HuH-7 (cell line): ENCODE data around the gene ACOXL.
"Not testable (repeated sequence)": the region's sequence is repeated elsewhere in the genome, so short reads cannot be mapped to it uniquely, and the experiment has no call there.

Experiments used
- DNase-seq: peaks from one replicate; pipeline ENCODE4 v3.0.0; 2011; ENCODE audit warnings: low spot score

ACOXL gene

DNA sequence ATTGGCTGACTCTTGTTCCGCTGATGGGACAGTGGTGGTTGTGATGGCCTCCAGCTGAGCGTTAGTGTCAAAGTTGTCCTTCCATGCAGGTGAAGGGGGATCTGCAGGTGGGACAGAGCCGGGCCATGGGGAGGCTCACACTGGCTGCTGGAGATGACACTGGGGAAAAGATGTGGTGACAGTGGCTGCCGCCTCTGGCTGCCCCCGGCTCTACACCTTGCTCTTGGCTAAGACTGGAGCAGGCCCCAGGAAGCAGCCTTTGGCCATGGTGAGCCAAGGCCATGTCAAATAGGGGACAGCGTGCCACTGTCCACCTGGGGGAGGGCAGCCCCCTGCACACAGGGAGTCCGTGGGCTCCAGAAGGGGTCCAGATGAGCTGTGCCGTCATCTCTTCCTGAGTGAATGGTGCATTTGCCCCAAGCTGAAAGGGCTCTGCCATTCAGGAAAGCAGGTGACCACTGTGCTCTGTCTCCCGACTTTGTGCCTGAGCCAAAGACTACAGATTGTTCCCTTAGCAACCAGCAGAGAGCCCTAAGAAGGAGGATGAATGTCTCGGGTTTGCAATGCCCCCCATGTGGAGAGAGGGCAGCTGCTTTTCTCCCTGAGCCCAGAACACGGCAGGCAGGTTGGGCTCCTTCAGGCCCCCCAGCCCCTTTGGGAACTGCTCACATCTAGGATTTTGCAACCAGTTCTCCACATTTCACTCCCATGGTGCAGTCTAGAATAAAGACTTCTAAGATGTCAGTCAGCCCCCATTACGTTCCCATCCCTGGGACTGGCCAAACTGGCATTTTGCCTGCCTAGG, 309.2 kb downstream of the ACOXL start:
- DNase-seq, result no peak

DNA sequence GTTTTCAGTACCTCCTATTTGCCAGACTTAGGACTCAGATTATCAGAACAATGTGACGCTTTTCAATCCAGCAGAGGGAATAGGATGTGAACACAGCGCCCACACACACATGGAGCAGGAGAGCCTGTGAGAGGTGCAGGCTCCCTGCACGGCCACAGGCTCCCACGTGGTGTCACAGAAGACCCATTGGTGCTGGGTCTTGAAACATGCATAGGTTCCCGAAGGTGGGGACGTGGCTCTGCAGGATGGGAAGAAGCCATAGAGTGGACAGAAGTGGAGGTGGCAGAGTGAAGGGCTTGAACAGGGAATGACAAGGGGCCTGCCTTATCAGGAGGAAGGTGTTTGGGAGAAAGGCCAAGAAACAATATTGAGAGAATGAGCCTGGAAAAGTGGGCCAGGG, 309.9 kb downstream of the ACOXL start:
- no peak for DNase-seq

DNA sequence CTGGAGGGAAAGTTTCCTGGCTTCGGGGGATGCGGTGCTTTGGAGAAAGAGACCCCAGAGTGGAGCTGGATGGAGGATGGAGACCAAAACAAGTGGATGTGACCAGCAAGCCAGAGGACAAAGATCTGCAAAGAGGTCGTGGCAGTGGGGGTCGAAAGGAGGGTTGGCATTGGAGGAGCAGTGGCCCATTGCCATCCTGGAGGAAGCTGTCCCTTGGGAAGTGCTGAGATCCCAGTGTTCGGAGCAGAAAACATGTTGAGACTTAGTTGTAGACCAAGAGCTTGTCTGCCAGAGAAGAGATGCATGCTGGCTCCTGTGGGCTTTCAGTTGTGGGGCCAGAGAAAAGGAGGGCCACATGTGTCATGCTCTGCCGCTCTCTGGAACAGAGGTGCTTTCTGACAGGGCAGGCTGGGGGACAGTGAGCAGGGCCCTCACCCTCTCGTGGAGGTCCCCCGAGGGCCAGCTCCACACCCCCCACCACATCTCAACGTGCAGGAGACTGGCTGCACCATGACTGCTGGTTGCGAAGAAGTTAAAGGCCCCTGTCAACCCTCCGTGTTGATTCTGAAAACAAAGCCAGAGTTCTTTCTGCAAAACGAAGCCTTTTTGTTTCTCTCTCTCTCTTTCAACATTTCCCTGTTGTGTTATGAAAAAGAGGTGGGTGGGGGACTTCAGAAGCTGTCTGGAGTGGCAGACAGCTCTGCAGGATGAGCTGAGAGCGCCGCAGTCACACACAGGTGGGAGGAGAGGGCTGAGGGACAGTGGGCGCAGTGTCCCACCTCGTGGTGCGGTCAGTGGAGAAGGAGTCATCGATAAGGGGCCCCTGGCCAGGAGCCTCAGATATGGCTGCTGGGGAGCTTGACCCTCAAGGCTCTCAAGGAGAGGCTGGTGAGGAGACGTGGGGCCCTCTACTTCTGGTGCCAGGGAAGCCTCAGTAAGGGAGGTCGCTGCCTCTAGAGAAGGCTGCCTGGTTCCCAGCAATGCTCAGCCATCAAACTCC, 310.7 kb downstream of the ACOXL start:
- DNase-seq, result no peak

DNA sequence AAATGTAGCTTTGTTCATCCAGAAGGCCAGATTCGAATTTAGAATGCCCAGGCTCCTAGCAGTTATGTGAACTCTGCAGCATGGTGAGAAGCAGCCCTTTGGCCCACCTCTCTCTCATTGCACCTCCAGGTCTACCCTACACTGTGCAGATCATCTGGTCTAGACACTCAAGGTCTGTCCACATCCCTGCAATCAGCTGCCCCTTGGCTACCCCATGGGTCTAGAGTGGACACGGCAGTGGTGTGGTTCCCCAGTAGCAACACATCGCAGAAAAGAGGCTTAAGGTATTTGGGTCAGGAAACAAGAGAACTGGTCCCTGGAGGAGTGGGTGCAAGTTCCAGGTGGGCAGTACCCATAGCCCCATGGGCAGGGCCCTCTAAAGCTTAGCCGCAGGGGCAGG, 311.7 kb downstream of the ACOXL start:
- no peak for DNase-seq

DNA sequence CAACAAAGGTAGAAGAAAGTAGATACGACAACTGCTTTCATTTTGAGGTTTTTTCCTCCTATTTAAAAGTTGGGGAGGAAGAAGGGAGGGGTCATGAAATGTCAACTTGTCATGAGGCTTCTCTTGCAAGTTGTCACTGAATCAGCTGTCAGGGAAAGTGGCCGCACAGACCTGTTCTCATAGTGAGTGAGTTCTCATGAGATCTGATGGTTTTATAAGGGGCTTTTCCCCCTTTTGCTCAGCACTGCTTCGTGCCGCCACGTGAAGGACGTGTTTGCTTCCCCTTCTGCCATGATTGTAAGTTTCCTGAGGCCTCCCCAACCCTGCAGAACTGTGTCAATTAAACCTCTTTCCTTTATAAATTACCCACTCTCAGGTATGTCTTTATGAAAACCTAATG, 312.9 kb downstream of the ACOXL start:
- DNase-seq, result not testable (repeated sequence)

DNA sequence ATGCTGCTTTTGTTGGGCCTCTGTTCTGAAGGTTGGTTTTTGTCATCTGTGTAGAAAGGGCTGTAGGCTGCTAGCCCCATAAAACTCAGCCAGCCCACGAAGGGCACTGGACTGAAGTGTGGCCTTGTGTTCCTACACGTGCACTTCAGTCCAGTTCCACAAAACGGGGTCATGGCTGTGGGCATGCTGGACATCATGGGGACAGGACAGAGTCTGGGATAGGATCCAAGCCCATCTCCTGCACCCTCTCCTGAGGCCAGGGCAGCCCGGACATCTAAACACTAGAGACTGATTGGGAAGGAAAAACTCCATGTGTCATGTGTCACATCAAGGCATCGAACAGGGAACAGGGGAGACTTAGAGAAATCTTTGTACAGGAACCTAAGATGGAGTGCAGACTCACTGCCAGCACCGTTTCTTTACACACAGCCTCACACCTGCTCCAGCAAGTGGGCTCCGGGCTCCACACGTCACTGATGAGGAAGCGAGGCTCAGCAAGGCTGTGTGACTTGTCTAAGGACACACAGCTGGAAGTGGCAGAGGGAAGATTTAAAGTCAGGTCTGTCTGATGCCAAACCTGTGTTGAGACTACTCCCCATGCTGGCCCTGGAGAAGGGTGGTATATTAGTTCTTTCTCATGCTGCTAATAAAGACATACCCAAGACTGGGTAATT, 313.5 kb downstream of the ACOXL start:
- no peak for DNase-seq

DNA sequence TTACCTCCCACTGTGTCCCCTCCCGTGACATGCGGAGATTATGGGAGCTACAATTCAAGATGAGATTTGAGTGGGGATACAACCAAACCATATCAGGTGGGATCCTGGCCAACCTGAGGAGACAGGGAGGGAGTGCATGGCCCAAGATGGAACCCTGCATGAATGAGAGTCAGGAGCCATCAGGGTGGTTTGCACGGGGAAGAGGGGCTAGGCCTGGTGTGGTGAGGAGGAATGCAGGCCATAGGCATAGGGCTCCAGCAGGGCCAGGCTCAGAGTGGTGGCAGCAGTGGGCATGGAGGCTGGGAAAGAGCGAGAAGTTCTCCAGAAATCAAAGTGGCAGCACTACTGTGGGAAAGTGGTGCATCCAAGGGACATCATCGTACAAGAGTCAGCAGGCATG, 314.3 kb downstream of the ACOXL start:
- DNase-seq, result no peak

DNA sequence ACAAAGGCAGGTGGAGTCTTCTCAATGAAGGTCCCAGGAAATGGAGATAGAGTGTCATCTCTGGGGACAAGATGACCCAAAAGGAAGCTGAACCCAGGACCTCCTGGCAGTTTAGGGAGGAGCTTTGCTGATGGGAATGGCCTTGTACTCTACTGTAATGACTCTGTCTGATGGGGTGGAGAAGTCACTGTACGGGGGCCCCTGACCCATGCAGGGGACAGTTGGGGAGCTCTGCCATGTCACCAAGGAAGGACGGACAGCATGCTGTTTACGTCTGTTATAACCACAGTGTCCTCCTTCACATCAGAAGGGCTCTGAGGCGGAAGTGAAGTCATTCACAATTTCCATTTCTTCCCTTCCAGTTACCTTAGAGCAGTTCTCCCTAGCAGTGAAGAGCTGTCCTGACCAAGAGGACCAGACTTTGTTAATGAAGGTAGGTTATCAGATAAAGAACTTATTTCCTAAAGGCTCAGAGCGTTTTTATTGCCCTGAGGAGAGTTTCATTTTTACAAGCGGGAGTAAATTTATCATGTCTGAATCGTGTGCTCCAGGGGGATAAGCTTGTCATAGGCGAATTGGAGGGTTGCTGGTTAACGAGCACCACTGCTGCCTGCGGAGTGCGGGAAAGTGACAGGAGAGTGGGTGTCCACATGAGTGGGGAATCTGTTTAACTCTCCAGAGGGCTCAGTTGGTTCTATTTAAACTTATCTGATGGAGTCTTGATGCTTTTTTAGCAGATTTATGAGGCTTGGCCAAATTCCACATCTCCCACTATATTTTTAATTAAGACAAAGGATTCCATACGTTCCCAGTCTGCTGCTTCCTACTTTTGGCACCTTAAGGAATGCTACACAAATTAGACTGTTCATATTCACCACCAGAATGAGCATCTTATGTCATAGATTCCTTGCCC, 316.7 kb downstream of the ACOXL start:
- DNase-seq, result no peak

DNA sequence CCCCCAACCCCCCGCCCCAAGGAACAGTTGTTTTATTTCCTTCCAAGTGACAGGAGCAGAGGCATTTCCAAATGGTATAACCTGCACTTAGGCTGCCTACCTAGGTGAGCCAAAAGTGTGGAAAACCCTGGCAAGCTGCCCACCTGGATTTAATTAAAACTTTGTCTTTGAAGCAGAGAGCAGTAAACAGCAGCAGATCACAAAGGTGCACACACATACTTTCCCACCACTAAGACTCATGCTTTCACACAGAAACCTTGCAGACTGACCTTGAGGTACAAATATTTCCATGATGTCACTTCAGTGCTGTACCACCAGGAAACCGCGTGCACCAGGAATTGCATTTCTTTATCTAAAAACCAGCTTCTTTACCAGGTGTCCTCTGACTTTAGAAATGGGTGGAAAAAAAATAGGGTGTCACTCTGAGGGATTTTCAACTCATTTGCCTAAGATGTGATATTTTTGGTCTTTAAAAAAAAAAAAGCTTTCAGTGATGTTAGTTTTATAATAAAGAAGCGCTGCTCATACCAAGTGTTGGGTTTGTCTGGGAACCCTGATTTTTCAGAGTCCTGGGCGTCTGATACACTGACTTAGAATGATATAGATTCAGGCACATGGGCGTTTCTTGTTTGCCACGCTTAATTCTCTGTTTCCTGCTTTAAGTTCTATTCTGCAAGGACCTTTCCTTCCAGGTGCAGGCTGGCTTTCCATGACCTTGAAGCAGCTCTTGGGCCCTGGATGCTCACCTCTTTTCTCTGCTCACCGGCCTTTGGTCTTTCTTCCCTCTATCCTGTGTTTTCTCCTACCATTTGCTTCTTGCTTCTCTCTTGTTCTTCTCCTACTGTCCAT, 317.6 kb downstream of the ACOXL start:
- DNase-seq, result no peak

DNA sequence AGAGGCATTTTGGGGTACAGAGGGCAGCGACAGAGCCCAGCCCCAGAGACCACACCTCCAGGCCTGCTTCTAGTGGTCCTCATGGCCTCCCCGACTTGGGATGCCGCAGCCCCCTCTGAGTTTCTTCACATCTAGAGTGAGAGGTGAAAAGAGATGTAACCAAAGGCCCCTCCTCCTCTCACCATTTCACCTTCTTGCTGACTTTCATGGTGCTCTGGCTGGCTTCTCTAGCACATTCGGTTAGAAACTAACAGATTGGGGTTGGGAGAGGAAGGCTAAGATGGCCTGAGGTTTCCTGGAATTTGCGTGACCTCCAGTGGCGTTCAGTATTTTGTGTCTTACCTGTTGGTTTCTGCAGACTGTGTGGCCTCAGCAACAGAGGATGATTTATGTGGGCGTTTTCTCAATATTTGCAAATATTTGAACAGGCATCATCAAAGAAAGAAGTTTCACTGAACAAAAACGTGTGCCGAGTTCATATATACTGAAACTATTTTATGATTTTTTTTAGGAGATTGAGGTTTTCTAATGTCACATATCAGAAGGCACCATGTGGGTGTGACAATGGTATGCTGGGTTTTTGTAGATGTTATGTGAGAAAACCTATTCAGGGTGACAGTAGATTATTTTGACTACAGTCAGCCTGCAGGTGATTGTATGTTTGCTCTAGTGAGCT, 318.5 kb downstream of the ACOXL start:
- DNase-seq, result no peak

DNA sequence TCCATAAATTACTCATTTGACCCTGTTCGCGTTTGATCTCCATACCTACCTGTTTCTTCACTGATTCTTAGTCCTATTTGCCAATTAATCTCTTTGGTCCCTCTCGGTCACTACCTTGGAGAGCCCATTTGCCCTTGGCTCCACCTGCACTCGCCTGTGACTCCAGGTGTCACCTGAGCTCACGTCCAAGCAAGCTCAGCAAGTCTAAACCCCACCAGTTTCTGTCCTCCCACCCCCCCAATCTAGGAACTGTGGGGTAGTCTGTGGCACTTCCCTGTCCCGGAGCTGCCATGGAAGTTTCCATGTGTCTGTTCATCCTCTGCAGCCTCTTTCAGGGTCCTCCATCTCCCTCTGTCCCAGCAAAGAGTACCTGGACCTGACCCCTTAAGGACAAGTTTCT, 320.2 kb downstream of the ACOXL start:
- no peak for DNase-seq

DNA sequence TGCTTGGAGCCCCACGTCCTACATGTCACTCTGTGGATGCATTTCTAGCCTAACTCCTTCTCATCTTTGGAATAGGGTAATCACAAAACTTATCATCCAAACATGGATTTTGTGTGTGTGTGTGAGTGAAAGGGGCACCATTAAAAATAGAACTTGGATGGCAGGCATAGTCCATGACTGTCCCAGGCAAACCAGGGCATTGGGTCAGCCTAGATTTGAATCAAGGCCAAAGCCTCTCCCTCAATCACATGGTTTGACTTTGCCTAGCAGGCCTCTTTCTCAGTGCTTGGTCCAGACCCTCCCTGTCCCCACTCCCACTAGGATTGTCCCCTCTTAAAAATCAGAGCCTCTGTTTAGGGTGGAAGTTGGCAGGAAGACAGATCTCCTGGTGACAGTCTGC, 320.9 kb downstream of the ACOXL start:
- no peak for DNase-seq

DNA sequence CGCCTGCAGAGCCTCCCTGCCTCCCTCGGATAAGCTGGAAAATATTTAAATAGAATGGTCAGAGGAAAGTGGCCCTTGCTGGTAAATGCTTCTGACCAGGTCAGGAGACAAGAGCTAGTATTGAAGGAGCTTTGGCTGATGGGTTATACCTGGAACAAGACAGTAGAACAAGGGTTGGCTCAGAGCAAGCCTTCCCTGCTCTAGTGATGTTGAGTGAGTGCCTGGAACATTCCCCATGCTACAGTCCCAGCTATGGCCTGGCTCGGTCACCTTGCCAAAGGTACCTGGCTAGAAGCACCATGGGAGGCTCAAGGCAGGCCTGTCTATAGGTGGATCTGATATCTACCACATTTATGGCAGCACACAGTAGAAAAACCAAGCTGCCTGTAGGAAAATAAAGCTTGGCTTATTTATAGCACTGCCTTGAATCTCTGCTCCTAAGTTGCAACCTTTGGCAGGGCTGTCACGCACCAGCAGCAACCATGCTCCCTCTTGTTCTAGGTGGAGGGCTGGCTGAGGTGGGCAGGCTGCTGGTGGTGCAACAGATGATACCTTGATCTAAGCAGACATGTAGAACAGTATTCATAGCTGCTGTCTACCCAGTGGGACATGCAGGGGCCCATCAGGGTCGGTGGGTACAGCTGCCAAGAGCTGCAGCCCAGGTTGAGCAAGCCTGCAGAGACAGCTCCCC, 321.6 kb downstream of the ACOXL start:
- no peak for DNase-seq

DNA sequence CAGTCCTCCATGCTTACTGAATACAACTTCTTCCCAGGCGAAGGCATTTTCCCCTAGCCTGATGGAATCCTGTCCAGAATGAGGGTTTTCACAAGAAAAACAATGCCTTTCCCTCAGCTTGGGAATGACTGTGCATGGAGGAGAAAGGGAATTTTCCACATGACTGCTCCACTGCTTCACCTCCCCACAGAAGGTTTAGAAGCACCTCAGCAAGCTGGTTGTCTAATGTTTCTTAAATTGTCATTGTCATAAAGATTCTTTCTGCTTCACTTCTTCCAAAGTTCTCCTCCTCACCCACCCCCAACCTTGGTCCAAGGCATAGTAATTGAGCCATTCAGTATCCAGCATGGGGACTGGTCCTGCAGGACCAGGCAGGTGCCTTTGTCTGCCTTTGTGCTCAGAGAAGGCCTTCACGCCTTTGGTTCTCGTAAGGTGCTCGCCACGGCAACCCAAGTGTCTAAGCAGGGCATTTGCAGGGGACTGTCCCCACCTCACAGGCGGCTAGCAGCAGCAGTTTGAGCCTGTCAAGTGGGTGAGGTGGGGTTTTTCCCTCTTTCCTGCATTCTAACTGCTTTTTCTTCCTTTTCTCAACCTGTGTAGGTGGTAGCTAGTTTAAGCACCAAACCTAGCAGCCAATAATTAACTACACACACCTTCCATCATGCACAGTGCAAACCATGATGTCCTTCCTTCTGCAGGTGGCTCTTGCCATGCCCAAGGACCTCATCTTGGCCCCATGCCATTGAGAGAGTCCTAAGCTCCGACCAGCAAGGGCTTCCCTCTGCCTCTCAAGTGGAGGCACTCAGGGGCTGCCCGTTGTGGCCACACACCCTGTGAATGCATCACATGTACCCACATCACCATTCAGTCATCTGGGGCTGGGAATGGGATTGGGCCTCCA, 322.7 kb downstream of the ACOXL start:
- no peak for DNase-seq

DNA sequence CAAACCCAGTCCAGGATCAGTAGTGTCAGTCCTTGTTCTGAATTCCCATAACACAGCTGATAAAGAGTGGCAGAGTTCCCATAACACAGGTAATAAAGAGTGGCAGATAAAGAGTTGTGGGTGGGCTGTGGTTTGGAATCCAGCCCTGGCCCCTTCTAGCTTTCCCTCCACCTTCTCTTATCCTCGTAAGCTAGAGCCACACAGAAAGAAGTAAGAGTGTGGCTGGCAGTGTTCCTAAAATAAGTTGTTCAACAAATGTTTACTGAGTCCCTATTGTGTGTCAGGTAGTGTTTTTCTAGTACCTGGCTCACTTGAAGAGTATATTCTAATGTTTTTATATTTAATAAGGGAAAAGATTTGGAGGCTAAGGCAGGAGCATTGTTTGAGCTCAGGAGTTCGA, 323.4 kb downstream of the ACOXL start:
- DNase-seq, result no peak

DNA sequence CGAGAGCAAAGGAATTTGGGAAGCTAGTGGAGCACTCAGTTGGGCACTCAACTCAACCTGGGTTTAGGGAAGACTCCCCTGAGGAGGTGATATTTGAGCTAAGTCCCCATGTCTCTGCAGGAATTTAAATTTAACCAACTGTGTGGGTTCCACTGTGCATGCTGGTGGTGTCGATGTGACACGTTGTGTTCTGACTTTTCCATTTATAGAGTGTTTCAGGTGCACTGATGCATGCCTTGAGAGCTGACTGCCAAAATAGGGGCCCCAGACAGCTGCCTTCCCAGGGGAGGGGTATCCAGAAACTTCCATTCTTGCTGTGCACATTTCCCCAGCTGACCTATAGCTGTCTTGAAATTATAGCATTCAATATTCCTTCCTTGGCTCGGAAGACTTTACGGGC, 324.7 kb downstream of the ACOXL start:
- no peak for DNase-seq

DNA sequence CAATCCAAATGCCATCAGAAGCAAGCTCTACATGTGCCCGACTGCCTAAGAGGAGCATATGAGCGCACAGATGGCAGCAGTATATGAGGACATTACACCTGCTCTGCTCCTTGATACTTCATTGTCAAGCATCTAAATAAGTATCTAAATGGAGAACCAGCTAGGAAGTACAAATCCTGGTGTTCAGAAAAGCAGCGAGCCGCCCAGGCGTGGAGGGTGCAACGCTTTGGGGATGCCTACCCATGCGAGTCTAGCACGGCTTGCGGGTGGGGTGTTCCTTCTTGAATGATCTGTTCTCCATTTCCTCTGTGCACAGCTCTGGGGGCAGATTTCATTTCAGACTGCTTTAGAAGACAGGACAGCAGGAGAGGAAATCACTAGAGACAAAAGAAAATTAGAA, 325.3 kb downstream of the ACOXL start:
- no peak for DNase-seq

DNA sequence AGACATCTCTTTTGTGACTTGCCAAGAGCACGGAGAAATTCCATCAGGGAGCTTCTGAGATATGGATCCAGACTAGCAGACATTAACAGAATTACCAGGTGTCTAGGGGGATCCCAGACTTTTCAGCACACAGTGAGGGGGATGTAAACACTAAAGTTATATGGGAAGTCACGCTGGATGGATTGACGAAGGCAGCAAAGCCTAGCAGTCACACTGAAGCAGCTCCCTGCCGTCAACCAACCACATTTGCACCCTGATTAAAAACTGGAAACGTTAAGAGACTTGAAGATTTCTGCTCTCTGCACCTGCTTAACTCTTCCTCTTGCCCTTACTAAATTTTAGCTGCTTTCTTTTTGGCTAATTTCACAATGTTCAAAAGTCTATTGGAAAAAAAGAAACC, 325.9 kb downstream of the ACOXL start:
- DNase-seq, result no peak
